Ammon's horn (tissue), 1 donor: ENCODE measurements around the gene ATP6V1G2.
"Not testable (repeated sequence)": the region's sequence is repeated elsewhere in the genome, so short reads cannot be mapped to it uniquely, and the experiment has no call there.

ENCODE experiments used
- DNase-seq: peaks from one replicate; pipeline ENCODE4 v3.0.0-alpha.2; 2016; ENCODE audit warnings: low spot score

Gene ATP6V1G2

GRCh38 chr6:31546339-31546957 lies at the start of gene ATP6V1G2:
Gene ATP6V1G2 (minus strand): TSS chr6:31546608. CDS start chr6:31546559, 49 bp downstream.
- peak; percentile 96 for DNase-seq

GRCh38 chr6:31592396-31592771 lies 46.0 kb upstream of the ATP6V1G2 start:
- no peak for DNase-seq

- not testable (repeated sequence) for DNase-seq
These were observed 44.3 kb upstream of the ATP6V1G2 start for GRCh38 chr6:31590691-31591090.

GRCh38 chr6:31588871-31589650 lies 42.7 kb upstream of the ATP6V1G2 start:
- DNase-seq: no peak

GRCh38 chr6:31587791-31588777 lies 41.7 kb upstream of the ATP6V1G2 start:
- no peak for DNase-seq

- peak; percentile 43 for DNase-seq
These were observed 40.3 kb upstream of the ATP6V1G2 start for GRCh38 chr6:31586599-31587281.

GRCh38 chr6:31586008-31586407 lies 39.6 kb upstream of the ATP6V1G2 start, which contains the start of gene LST1:
Gene LST1 (plus strand): TSS chr6:31586277. CDS start chr6:31587300, 1,023 bp downstream.
- DNase-seq: peak; percentile 52

GRCh38 chr6:31585491-31585890 lies 39.1 kb upstream of the ATP6V1G2 start:
- DNase-seq: no peak

GRCh38 chr6:31582230-31582643 lies 35.8 kb upstream of the ATP6V1G2 start, which contains the start of gene LTB:
Gene LTB (minus strand): TSS chr6:31582424. CDS start chr6:31582417, 7 bp downstream.
- DNase-seq: no peak

- no peak for DNase-seq
These were observed 35.2 kb upstream of the ATP6V1G2 start for GRCh38 chr6:31581434-31582229.

GRCh38 chr6:31580807-31581433 lies 34.5 kb upstream of the ATP6V1G2 start:
- peak; percentile 83 for DNase-seq

GRCh38 chr6:31580438-31580740 lies 34.0 kb upstream of the ATP6V1G2 start:
- no peak for DNase-seq

- DNase-seq: no peak
These were observed 33.4 kb upstream of the ATP6V1G2 start for GRCh38 chr6:31579546-31580437.

- DNase-seq: no peak
These were observed 32.7 kb upstream of the ATP6V1G2 start for GRCh38 chr6:31579119-31579505.

GRCh38 chr6:31578184-31579118 lies 32.0 kb upstream of the ATP6V1G2 start:
- no peak for DNase-seq

- no peak for DNase-seq
These were observed 31.2 kb upstream of the ATP6V1G2 start for GRCh38 chr6:31577579-31577966.

GRCh38 chr6:31576897-31577578 lies 30.6 kb upstream of the ATP6V1G2 start:
- no peak for DNase-seq
